Stimulated activated CD4-positive, alpha-beta T cell treated with anti-CD3 and anti-CD28 coated beads, Interleukin-12 subunit alpha, Interleukin-12 subunit beta, amount 100 ng/mL, for 48 hours (primary cell): ENCODE results near the gene TXLNB.
"Not testable (repeated sequence)": the region's sequence is repeated elsewhere in the genome, so short reads cannot be mapped to it uniquely, and the experiment has no call there.

ENCODE experiments used
- DNase-seq, 3 donors: peaks; one replicate each; pipeline ENCODE4 v3.0.0-alpha.2; 2020; ENCODE audit warnings: low read depth in 2 of 3, low spot score in 1 of 3

TXLNB gene

DNA sequence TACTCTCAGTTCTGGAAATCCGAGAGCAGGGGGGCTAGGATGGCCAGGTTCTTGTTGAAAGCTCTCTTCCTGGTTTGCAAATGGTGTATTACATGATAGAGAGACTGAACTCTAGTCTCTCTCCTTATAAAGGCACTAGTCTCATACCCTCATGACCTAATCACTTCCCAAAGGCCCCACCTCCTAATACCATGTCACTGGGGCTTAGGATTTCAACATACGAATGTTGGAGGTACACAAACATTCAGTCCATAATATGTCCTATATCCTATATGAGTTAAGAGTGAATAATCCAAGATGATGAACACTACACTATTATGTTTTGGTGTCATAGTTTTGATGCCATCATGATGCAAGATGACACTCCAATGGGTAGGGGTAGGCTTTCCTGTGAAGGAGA, 20.0 kb upstream of the TXLNB start:
- no peak for DNase-seq

DNA sequence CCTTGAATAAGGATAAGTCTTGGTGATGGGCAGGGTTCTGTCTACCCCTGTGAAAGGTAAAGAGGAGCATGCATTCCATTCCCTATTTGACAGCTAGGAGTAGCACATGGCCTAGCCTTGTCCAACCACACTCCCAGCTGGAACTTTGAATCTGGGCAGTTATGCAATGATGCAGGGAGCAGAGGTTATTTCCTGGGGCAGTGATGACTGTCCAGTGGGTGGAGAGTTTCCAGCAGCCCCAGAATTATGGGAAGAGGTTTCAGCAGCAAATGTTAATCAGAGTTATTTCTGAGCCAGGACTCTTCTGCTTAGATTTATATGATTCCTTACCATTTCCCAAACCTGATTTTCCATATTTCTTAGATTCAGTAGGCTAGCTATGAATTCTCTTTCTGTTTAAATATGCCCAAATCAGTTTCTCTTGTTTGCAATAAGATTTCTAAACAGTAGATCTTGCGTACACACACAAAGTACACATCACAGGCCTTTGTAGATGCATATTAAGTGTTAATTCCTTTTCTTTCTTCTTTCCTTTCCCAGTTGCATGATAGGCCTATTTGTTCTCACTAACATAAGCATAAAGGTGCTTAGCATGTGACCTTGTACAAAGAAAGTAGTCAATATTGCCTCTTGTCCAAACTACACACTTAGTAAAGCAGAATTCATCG, 17.3 kb upstream of the TXLNB start:
- no peak for DNase-seq

GRCh38 chr6:139308286-139308916, 16.6 kb upstream of the TXLNB start:
- no peak for DNase-seq

DNA sequence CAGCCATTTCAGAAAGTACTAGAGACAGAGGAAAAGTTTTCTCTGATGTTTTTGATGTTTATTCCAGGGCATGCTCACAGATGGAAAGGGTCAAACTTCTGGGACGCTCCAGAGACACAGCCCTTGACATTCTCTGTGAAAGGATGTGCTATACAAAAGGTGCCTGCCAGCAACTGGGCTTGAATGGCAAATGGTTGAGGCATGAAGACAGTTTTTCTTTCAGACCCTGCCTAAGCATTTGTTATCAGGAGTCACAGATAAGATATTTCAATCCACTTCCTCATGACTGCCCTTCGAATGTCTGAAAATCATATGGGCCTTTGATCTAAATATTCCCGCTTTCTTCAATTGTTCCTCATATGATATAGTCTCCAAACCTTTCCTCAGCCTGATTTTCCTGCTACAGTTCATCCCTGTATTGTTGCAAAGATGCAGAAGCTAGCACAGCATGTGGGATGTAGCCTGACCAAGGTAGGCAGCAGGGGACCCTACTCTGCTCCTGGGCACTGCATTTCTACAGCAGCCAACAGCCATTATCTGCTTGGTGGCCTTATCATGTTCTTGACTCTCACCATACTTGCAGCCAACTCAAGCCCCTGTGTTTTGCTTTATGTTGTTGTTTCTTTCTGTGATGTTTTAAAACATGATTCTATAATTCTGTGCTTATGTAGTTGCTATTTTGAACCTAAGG, 14.6 kb upstream of the TXLNB start:
- DNase-seq, result no peak

DNA sequence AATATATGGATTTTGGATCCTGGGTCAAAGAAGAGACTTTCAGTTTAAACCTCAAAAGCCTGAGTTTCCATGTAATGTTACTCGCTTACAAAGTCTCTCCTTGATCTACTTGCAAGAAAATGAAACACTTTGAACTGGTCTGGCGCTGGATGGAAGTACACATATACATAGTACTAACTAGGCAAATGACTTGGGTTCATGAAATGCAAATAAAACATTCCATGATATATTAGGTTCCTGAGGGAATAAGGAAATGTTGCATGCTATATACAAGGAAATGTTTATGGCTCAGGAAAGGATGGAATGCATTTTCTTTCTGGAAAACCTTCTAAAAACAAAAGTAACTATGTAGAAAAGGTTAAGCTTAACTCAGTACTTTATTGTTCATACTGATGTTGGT, 11.4 kb upstream of the TXLNB start:
- no peak for DNase-seq

DNA sequence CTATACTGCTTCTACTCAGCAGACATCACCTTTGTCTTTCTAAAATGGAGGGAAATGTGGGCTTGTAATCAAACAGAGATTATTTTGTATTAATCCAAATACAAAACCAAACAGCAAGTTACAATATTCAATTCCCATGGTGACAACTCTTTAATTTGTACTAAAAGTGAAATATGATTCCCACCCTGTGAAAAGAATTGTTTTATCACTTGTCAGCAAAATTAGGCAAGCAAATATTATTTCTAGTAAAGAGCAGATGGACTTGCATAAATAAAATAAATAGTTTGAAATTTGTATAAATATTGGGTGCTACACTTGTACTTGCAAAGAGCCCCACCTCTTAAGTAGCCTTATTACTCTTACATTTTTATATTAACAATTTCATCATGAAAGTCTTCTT, 6.1 kb upstream of the TXLNB start:
- DNase-seq, result no peak

DNA sequence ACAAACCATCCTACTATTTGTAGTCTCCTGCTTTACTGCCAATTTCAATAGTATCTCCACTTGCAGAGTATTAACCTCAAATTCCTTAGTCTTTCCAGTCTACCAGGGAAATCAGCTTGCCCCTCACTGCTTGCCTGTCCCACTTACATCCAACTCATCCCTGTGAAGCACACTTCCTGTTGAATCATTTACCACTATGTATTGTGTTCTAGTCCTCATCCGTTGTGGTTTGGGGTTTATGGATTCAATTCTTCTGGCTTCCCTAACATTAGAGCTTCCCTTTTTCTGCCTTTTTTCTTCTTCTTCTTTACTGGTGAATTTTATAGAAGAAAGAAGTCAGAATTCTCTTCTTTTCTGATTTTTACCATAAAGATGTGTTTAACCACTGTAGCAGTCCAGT, 5.1 kb upstream of the TXLNB start:
- no peak for DNase-seq

DNA sequence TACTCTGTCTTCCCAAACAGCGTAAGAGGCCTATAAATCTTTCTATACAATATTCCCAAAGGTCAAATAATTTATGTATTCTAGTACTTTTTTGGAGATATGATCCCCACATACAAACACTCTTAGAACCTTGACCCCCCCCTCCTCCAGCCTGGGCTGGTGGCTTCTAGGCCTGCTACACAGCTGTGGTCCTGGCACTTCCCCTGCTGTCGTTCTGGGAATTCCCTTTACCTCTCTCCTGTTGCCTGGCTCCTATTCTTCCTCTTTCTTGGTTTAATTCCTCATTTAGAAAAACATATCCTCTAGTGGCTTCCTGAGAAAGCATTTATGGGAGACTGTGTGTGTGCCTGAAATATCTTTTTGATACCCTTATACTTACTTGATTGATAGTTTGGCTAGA, 4.1 kb upstream of the TXLNB start:
- DNase-seq, result no peak

DNA sequence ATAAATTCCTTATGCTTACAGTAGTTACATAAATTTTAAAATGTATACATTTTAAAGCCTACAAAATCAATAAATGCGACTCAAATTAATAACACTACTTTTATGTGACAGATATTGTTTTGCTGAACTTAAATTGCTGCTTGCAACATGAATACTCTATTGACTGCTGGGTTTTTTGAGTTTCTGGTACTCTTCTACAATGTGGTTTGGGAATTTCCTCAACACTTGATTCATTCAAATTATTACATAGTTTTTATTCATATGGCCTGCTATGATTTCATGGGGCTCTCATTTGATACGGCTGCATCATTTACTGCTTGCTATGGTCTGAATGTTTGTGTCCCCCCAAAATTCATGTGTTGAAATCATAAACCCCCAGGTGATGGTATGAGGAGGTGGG, 2.3 kb upstream of the TXLNB start:
- no peak for DNase-seq

DNA sequence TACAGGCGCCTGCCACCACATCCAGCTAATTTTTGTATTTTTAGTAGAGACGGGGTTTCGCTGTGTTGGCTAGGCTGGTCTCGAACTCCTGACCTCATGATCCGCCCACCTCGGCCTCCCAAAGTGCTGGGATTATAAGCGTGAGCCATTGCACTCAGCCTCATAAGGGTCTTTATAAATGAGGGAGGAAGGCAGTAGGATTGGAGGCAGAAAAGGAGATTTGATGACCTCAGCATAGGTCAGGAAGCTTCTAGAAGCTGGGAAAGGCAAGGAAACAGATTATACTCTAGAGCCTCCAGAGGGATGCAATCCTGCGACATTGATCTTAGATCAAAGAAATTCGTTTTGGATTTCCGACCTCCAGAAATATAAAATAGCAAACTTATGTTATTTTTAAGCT, 1.4 kb upstream of the TXLNB start:
- not testable (repeated sequence) for DNase-seq

DNA sequence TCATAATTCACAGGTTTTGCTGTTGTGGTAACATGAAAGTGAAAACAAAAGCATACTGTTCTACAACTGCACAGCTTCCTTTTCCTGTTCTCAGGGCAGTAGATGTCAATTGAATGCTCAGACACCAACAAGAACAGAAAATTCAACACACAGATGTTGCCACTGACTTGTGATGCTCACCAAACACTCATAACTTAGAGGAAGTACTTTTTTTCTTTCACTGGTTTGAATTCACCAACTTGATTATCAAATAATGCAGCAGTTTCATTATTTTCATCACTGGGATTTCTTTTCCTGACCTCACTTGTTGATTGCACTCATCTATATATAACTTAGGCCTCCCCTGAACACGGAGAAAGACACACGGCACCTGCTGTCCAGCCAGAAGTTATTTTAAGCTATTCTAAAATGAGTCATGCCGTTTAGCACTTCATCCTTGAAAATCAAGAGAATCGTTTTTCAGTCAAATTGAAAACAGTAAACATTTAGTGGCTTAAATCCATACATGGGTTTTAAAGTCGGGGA, 949 bp downstream of the TXLNB start:
- DNase-seq, result no peak

DNA sequence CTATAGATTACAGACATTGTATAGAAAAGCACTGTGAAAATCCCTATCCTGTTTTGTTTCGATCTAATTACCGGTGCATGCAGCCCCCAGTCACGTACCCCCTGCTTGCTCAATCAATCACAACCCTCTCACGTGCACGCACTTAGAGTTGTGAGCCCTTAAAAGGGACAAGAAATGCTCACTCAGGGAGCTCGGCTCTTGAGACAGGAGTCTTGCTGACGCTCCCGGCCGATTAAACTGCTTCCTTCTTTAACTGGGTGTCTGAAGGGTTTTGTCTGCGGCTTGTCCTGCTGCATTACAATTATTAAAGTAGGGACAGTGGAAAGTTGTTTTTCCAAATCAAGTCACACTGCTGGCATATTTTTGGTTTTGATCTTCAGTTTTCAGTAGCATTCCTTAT, 2.6 kb downstream of the TXLNB start:
- DNase-seq, result no peak

GRCh38 chr6:139288496-139289040, 3.2 kb downstream of the TXLNB start:
- no peak for DNase-seq

DNA sequence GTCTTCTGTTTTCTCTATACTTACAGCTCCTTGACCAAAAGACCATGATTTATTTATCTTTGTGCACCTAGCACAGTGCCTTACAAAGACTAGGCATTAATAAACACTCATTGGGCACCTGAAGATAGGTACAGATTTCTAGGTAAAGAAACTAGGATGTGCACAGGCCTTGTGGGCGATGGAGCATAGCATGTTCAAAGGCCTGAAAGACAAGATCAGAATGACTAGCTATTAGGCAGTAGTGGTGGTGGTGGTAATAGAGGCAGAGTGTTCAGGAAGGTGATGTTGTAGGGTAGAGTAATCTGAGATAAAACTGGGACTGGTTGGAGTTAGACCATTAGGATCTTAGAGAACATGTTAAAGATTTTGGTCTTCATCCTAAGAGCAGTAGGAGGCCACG, 3.9 kb downstream of the TXLNB start:
- no peak for DNase-seq

DNA sequence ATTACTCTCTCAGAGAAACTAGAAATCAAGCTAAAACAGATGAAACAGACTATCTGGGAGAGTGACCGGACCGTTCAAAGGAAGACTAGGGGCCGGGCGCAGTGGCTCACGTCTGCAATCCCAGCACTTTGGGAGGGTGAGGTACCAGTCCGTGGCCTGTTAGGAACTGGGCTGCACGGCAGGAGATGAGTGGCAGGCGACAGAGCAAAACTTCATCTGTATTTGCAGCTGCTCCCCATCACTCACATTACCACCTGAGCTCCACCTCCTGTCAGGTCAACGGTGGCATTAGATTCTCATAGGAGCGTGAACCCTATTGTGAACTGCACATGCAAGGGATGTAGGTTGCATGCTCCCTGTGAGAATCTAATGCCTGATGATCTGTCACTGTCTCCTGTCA, 5.4 kb downstream of the TXLNB start:
- not testable (repeated sequence) for DNase-seq

DNA sequence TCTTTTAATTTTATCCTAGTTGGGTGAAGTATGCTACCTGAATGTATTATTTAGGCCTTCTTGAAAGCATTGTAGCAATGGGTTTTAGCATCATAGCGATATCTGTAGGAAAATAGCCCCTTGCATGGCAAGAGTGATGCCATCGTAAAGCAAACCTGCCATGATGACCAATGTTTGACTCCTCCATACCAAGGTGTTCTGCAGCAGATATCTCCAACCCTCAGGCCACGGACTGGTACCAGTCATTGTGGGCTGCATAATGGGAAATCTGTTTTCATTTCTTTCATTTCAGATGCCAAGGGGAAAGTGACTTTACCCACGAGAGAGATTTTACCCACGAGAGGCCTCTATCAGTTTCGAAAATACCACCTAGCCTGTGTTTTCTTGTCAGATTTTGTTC, 6.2 kb downstream of the TXLNB start:
- DNase-seq, result no peak

DNA sequence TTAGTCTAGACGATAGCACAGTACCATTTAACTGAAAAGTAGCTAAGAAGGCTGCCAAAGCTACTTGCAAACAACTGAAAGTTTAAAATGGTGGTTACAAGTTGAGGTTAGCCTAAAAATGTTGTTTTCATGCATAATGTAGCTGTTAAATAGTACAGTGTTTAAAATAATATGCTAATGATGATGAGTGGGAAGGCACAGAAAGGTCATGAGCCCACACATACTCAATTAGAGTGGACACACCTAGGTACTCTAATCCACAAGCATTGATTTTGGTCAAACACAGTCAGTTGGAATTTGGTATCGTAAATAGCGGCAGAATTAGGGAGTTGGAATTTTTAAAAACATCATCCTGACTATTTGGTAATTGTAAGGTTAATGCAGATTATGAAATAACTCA, 7.0 kb downstream of the TXLNB start:
- no peak for DNase-seq

GRCh38 chr6:139282684-139283083, 9.1 kb downstream of the TXLNB start:
- no peak for DNase-seq

DNA sequence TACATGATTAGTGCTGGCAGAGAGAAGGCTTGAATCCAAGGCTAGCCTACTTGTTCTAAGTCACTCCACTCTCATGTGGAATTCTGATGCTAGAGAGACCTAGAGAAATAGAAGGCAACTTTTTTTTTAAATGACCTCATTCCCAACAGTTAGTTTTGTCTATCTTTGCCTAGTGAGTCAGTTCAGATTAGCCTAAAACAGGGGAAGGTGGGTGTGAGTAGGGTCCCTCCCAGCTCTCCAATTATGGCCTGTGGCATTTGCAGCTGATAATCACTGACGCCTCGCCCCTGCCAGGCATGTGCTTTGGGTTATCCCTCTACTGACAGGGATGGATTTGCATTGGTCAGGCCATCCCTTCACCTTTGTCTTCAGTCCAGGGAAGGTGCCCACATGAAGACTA, 13.6 kb downstream of the TXLNB start:
- DNase-seq, result no peak

DNA sequence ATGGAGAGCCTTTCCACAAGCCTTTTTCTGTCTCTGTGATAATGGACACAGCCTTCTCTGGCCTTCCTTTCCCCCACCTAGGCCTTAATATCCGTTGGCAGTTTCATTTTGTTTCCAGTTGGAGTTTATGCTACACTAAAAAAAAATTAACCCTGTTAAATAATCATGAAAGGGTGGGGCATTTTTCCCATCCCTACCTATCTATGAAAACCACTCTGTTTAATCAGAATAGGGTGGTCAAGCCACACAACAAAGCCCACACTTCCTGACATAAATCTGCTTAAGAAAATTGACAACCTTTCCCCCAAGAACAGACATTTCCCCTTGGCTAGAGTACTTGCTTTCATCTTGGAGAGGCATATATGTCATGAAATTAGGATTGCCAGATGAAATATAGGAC, 14.2 kb downstream of the TXLNB start:
- no peak for DNase-seq

DNA sequence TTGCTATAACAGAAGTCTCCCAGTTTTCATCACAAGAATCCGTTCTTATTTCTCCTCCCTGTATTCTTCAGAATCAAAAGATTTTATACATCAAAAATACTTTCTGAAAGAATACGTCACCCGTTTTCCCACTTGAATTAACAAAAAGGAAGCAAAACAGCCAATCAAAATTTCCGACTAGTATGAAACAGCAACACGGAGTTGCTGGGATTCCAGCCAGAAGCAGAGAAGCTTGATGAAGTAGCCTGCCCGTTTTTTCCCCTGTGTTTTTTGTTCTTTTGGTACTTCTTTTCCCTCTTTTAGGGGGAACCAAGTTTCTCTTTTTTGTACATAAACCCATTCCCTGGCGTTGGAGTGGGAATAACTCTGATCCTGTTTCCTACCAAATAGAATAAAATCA, 14.6 kb downstream of the TXLNB start:
- DNase-seq, result no peak
